GM19324 (cell line): ENCODE measurements around the gene IPMK.
"Not testable (repeated sequence)": the region's sequence is repeated elsewhere in the genome, so short reads cannot be mapped to it uniquely, and the experiment has no call there.

Source experiments
- ATAC-seq: cut with Tn5 transposase; IDR thresholded peaks from one replicate; pipeline ENCODE4 v1.9.1; 2021; ENCODE audit warnings: mild to moderate bottlenecking, moderate library complexity; ENCODE audit not compliant: unreplicated experiment, low FRiP score

Gene IPMK

DNA sequence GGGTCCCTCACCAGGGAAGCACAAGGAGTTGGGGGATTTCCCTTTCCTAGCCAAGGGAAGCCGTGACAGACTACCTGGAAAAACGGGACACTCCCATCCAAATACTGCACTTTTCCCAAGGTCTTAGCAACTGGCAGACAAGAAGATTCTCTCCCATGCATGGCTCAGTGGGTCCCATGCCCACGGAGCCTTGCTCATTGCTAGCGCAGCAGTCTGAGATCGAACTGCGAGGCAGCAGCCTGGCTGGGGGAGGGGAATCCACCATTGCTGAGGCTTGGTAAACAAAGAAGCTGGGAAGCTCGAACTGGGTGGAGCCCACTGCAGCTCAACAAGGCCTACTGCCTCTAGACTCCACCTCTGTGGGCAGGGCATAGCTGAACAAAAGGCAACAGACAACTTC is 37.8 kb downstream of the IPMK start:
- ATAC-seq: not testable (repeated sequence)

DNA sequence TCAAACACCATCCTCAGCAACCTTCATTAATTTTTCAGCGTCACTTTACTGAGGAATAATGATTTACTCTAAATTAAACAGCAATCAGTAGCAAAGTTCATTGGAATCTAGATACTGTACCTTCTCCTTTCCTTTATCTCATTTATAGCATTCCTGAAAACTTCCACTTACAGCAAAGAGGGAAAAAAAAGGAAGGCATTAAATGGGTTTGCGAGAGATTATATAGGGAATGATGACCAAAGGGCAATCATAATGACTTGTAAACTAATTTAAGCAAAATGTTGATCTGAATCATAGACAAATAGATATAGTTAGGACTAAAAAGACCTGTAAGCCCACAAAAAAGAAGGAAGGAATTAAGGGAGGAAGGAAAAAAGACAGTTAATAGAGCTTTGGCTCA is 42.0 kb downstream of the IPMK start:
- no peak for ATAC-seq

DNA sequence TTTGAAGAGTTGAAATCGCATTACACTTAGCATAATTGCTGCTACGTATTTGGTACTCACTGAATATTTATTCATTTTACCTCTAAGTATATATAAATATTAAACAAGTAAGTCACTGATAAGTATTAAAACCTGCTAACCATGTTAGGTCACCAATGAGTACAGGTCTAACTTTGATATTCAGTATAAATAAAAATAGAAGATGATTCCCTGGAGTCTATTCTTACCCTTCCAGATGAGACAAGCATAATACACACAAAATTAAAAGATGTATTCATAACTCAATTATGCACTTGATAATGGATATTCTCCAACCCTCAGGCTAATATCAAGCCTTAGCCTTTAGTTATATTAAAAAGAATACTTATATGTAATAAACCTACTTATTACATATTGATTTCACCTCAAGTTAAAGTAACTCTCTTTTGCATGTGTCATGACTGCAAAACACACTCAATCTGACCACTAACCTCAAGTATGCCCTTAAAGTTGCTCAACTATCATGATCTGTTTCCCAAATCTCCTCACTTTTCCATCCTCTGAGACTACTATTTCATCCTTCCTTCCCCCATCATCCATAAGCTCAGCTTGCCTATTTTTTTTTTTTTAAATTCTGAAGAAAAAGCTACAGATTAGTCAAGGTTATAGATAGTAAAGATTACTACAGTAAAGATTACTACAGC is 46.8 kb downstream of the IPMK start:
- no peak for ATAC-seq

DNA sequence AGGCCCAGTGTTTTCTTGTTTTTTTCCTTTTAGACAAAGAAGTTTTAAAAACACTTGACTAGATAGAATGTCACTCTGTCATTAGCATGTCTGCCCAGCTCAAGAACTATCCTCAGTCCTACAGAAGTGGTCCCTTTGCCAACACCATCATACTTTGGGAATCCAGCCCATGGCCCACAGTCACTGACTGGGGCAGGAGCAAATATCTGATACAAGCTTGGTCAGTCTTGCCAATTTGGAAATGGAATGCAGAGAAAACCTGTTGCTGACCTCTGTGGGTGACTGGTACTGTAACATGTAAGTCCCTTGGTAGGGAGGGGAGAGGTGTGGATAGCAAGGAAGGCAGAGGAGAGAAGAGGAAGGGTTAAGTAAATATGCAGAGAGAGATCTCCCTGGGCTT is 47.8 kb downstream of the IPMK start:
- no peak for ATAC-seq

DNA sequence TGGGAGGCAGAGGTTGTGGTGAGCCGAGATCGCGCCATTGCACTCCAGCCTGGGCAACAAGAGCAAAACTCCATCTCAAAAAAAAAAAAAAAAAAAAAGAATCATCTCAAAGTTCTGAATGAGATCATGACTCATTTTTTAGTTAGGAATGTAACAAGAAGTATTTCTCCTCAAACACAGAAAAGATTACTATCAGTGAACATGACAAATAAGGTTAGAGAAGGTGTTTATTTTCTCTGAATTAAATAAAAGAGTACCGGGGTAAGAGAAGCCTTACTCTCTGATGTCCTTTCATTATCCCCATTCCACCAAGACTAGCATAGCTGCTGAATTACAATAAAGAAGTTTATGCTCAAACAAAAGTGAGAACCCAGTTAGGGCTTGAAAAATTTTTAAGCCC is 50.1 kb downstream of the IPMK start:
- ATAC-seq: no peak

DNA sequence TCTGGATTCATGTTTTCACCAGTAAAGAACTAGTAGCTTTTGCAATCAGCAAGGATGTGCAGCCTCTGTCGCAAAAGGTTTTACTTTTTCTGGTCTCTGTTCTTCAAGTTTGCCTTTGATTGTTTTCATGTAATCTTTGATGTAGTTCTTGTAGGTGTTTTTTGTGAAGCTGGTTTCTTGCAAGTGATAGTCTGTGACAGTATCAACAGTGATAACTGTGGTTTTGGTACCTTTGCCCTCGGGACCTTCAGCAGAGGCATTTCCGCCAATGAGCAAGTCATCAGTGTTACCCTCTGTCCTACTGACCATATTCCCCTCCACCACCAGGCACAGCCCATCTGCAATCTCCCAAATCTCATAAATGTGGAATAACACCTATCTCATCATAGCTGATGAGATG is 55.1 kb downstream of the IPMK start:
- ATAC-seq: no peak

DNA sequence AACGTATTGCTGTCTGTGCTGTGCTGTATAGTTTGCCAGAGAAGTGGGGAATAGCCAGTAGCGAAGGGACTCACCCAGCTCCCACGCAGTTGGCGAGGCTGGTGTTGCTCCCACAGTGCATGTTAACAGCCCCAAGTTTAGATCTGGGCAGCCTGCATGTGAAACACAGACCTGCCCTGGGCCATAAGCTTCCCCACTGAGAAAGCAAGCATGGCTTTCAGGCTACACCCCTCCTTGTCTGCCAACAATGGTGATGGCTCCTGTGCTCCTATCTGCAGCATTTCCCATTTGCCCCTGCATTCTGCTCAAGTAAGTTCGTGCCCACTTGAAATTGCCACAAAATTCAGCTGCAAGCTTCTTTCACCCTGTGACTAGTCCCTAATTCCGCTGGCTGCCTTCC is 57.5 kb downstream of the IPMK start:
- ATAC-seq: no peak

DNA sequence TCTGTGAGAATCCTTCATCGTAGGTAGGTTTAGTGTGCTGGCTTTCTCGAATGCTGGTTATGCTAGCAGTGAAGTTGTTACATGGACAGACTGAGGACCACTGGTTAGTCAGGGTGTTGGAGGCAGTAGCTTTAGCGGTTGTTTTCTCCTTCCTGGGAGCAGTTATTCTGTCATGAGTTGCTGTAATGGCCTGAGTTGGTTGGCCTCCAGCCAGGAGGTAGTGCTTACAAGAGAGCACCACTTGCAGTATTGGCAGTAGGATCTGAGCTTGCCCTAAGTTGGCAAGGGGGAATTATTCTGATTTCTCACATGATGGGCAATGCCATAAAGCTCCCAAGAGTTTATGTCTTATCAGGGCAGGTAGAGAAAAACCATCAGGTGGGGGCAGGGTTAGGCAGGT is 58.0 kb downstream of the IPMK start:
- no peak for ATAC-seq

DNA sequence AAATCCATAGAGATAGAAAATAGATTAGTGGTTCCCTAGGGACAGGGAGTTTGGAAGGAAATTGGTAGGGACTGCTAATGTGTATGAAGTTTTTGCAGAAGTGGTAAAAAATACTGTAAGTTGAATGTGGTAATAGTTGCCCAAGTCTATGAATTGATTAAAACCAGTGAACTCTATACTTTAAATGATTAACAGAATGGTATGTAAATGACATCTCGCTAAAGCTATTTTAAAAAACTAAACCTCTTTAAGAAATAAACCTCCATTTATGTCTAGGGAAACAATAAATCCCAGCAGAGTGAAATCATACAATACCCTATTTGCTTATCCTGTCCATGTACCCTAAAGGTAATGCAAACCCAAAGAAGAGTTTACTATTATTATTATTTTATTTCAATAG is 61.4 kb downstream of the IPMK start:
- ATAC-seq: no peak

DNA sequence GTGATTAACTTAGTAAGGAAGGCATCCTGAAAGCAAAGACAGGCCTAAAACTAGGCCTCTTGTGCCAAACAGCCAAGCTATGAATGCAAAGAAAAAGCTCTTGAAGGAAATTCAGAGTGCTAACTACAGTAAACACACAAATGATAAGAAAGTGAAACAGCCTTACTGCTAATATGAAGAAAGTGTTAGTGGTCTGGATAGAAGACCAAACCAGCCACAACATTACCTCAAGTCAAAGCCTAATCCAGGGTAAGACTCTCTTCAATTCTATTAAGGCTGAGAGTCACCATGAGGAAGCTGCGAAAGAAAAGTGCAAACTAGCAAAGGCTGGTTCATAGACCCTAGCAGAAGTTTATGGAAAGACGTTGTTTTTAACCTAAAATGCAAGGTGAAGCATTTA is 66.0 kb downstream of the IPMK start:
- ATAC-seq: no peak

DNA sequence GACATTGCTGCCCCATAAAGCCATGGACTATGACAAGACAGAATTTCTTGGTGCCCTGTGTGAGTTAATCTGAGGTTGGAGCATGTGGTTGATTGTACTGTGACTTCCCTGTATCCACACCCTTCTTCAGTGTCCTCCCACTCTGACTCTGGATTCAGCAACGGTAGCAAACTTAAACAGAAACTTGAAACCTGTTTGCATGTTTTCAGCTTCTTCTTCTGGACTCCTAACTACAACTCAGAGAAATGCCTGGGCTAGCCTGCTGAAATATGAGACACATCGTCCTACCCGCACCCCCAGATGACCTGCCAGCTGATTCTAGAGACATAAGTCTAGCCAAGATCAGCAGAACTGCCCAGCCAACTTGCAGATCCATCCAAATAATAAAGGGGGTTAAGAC is 78.4 kb downstream of the IPMK start:
- ATAC-seq: no peak

DNA sequence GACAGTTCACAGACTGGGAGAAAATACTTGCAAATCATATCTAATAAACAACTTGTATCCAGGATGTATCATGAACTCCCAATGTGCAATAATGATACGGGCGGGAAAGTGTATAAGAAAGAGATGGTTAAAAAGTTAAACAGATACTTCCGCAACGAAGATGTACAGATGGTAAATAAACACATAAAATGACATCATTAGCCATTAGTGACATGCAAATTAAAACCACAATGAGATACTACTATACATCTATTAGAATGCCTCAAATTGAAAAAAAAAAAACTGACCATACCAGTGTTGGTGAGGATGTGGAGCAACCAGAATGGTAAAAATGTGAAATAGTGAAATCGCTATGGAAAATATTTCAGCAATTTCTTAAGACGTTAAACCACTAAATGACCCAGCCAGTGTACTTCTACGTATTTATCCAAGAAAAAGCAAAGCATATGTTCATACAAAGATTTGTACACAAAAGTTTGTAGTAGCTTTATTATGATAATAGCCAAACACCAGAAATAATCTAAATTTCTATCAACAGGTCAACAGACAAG is 83.5 kb downstream of the IPMK start:
- no peak for ATAC-seq

DNA sequence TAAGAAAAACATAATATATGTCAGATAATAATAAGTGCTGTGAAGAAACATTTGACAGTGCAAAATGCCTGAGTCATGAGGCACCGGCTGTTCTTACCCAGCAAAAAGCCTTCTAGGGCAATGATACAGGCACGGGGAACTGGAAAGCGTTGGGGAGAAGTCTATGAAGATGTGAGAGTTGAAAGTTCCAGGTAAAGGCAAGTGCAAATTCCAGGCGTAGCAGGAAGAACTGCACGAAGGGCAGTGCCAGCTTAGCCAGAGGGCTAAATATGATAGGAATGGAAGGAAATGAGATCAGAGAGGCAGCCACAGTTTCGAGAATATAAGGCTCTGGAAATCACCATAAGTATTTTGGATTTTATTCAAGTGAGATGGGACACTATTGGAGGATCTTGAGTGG is 87.0 kb downstream of the IPMK start:
- ATAC-seq: no peak

DNA sequence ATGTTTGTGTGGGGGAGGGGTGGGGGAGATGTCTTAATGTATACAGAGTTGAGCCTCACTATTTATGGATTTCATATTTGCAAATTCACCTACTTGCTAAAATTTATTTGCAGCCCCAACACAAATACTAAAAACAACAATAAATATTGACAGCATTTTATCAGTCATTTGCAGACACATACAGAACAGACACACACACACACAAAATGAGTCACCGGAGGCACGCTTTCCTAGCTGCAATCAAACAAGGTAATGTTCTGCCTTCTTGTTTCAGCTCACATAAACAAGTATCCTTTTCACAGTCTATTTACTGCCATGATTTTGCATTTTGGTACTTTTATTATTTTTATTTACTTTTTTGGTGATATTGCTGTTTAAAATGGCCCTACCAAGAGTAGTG is 88.5 kb downstream of the IPMK start:
- no peak for ATAC-seq

DNA sequence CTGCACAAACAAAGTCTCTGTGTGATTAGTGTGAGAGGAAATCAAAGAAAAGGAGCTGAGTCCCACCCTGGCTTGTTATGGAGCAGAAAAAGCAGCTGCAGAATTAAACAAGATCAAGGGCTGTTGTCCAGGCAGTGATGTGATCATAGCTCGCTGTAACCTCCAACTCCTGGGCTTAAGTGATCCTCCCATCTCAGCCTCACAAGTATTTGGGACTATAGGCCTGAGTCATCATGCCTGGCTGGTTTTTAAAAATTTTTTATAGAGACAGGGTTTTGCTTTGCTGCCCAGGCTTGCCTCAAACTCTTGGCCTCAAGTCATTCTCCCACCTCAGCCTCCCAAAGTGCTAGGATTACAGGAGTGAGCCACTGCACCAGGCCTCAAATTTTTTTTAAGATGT is 88.9 kb downstream of the IPMK start:
- no peak for ATAC-seq

DNA sequence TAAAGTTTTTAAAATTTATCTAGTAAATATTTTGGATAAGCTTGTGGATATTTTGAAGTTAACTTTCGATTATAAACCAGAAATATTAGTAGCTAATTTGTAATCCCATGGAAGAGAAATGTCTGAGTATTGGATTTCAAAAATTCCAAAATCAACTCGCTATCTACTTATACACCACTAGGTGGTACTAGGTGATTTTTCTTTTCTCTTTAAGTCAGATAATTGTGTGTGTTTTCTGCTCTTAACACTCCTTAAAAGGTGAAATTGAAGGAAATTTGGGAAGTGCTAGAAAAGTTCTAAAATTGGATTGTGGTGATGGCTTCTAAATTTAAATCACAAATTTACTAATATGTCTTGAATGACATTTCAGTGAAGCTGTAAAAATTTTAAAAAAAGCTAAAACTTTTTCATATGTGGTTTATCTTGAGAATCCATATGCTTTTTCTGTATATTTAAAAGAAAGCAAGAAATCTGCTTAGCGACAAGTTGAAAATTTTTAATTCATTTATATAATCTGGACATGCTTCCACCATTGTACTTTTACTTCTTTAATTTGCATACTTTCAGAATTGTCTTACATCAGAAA is 90.2 kb downstream of the IPMK start:
- no peak for ATAC-seq

DNA sequence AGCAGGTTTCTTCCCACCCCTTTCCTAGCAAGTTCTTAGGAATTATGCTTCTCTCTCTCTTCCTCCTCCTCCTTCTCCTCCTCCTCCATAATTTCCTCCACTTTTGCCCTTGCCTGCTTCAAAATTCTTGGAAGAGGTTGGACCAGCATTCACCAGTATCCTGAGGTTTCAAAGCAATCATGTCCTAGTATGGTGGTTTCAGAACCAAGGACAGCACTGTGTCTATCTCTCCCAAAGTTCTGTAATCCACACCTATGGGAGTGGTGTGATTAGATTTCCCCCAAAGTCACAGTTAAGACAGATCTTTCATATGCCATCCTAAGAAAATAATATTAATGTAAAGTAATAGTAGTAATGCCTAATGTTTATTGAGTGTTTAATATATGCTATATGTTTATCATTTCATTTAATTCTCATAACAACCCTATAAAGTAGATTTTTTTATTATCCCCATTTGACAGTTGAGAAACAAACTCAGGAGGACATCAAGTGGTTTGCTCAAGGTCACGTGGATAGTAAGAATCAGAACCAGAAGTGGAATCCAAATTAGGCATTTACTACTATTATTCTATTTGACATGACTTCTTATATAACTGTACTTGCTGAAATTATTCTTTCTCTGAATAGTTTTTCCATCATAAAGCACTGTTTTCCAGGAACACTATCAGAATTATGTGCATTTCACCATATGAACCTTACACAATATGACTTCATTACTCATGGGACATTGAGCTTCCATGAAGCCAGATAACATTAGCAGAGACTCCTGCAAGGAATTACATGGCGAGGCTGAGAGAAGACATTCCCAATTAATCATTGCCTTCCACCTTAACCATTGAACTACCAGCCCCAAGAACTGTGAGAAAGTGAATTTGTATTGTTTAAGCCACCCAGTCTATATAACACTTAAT is 91.4 kb downstream of the IPMK start:
- ATAC-seq: no peak

DNA sequence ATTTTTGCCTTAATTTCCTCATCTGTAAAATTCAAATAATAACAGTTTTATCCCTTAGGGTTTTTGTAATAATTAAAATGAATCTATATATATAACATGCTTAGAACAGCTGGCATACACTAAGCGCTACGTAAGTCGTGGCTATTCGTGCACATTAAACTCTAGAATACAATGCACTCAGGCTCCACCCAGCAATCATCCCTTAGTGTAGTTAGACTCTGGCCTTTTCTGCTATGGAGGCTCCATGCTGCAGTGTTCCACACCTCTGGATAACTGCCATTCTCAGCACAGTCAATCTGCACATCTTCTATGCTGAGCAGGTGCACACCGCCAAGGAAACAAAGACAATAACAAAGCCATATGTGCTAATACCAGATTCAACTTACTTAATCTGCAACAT is 92.9 kb downstream of the IPMK start:
- ATAC-seq: no peak

DNA sequence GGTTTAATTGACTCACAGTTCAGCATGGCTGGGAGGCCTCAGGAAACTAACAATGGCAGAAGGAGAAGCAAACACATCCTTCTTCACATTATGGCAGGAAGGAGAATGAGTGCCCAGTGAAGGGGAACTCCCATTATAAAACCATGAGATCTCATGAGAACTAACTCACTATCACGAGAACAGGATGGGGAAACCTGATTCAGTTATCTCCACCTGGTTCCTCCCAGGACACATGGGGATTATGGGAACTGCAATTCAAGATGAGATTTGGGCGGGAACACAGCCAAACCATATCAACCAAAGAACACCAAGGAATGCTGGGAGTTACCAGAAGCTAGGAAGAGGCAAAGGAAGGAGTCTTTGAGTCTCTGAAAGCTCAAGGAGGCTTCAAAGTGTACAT is 94.3 kb downstream of the IPMK start:
- ATAC-seq: no peak

DNA sequence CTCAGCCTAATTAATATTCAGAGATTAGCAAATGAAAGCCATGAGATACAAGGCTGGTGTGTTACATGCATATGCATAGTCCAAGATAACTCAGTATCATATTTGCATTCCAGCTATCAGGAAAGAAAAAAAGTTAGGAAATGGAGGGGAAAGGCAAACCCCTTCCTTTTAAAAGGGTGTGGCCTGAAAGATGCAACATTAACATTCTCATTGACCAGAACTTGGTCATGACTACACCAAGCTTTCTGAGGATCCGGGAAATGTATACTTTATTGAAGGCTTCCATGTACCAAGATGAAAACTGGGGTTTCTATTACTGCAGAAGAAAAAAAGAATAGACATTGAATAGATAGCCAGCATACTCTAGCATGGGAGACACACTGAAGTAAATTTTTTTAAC is 96.5 kb downstream of the IPMK start:
- ATAC-seq: no peak

DNA sequence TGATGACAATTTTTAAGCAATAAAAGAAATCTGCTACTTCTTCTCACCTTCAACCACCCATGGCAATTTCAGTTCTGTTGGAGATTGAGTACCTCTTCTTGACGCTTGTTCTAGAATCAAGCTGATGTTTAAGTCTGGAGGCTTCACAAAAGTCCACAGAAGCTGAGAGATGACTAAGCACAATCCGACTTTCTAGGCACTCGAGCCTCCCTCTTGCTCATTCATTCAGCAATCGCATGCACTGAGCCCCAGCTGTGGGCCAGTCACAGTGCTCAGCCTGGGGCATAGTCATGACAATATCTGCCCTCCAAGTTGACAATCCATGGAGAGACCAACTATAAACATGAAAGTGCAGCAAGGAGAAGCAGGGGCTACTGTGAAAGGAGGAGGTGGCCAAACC is 103.2 kb downstream of the IPMK start:
- no peak for ATAC-seq
